Ishikawa (cell line): ENCODE measurements around the gene MEF2C.

Source experiments
- CEBPB ChIP-seq: IDR thresholded peaks from 2 replicates; pipeline ENCODE4 v1.6.1; 2012
- CREB1 ChIP-seq: IDR thresholded peaks from 2 replicates; pipeline ENCODE4 v1.6.1; 2012; ENCODE audit warnings: low read depth
- EGR1 ChIP-seq: IDR thresholded peaks from 2 replicates; pipeline ENCODE4 v1.6.1; 2012
- EP300 ChIP-seq: IDR thresholded peaks from 2 replicates; pipeline ENCODE4 v1.6.1; 2012; ENCODE audit warnings: borderline replicate concordance
- FOXM1 ChIP-seq: IDR thresholded peaks from 2 replicates; pipeline ENCODE4 v1.6.1; 2012; ENCODE audit warnings: low read depth, borderline replicate concordance
- NFIC ChIP-seq: IDR thresholded peaks from 2 replicates; pipeline ENCODE4 v1.6.1; 2012
- RAD21 ChIP-seq: IDR thresholded peaks from 2 replicates; pipeline ENCODE4 v1.6.1; 2012; ENCODE audit warnings: low read depth
- TAF1 ChIP-seq: IDR thresholded peaks from 2 replicates; pipeline ENCODE4 v1.6.1; 2012; ENCODE audit warnings: low read depth, mild to moderate bottlenecking
- TCF12 ChIP-seq: IDR thresholded peaks from 2 replicates; pipeline ENCODE4 v1.6.1; 2012; ENCODE audit warnings: low read depth
- TEAD4 ChIP-seq: IDR thresholded peaks from 2 replicates; pipeline ENCODE4 v1.6.1; 2012
- YY1 ChIP-seq: IDR thresholded peaks from 2 replicates; pipeline ENCODE4 v1.6.1; 2012; ENCODE audit warnings: low read depth
- ZBTB7A ChIP-seq: IDR thresholded peaks from 2 replicates; pipeline ENCODE4 v1.6.1; 2012; ENCODE audit warnings: low read depth
- TF ChIP-seq, protein P1 (sequence below): IDR thresholded peaks from 2 replicates; pipeline ENCODE4 v1.6.1; 2012
- TF ChIP-seq, protein P2 (sequence below): IDR thresholded peaks from 2 replicates; pipeline ENCODE4 v1.6.1; 2012; ENCODE audit warnings: low read depth, mild to moderate bottlenecking
- TF ChIP-seq, protein P3 (sequence below): IDR thresholded peaks from 2 replicates; pipeline ENCODE4 v1.6.1; 2012

The MEF2C gene

DNA sequence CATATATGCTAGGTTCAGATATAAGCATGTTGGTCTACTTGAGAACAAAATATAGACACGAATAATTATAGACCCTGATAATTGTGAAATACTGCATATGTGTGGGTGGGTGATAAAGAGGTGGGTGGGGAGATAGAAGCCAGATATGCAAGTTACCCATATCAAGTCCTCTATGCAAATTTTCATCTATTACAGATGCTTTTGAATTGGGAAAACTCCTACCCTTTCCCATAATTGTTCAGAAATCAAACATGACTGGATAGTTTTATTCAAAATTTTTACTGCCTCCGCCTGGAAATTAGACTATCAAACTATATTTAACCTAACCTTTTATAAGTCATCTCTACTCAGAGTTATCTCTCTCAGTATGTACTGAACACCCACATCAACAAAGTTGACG, 157.5 kb downstream of the MEF2C start:
- no peak for TF ChIP-seq CEBPB

DNA sequence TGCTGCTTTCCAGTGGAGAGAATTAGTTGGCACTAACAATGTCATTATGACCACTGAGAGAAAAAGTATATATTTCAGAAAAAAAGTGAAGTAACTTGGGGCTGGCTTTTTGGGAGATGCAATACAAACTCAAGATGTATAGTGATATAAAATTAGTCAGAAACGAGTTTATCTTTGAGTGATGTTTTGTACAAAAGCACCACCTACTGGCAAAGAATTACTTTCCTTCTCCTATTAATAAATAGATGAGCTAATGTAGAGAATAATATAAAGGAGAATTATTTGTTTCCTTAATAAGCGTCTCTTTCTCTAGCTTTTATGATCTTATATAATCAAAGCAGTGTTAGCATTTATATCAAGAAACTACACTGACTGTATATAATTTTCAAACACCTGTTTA, 158.8 kb downstream of the MEF2C start:
- TF ChIP-seq RAD21, result peak; percentile 49
- TF ChIP-seq, protein P1, sequence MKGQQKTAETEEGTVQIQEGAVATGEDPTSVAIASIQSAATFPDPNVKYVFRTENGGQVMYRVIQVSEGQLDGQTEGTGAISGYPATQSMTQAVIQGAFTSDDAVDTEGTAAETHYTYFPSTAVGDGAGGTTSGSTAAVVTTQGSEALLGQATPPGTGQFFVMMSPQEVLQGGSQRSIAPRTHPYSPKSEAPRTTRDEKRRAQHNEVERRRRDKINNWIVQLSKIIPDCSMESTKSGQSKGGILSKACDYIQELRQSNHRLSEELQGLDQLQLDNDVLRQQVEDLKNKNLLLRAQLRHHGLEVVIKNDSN, result no peak
- TF ChIP-seq, protein P2, sequence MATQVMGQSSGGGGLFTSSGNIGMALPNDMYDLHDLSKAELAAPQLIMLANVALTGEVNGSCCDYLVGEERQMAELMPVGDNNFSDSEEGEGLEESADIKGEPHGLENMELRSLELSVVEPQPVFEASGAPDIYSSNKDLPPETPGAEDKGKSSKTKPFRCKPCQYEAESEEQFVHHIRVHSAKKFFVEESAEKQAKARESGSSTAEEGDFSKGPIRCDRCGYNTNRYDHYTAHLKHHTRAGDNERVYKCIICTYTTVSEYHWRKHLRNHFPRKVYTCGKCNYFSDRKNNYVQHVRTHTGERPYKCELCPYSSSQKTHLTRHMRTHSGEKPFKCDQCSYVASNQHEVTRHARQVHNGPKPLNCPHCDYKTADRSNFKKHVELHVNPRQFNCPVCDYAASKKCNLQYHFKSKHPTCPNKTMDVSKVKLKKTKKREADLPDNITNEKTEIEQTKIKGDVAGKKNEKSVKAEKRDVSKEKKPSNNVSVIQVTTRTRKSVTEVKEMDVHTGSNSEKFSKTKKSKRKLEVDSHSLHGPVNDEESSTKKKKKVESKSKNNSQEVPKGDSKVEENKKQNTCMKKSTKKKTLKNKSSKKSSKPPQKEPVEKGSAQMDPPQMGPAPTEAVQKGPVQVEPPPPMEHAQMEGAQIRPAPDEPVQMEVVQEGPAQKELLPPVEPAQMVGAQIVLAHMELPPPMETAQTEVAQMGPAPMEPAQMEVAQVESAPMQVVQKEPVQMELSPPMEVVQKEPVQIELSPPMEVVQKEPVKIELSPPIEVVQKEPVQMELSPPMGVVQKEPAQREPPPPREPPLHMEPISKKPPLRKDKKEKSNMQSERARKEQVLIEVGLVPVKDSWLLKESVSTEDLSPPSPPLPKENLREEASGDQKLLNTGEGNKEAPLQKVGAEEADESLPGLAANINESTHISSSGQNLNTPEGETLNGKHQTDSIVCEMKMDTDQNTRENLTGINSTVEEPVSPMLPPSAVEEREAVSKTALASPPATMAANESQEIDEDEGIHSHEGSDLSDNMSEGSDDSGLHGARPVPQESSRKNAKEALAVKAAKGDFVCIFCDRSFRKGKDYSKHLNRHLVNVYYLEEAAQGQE, result no peak
- no peak for TF ChIP-seq TCF12
- no peak for TF ChIP-seq TEAD4

DNA sequence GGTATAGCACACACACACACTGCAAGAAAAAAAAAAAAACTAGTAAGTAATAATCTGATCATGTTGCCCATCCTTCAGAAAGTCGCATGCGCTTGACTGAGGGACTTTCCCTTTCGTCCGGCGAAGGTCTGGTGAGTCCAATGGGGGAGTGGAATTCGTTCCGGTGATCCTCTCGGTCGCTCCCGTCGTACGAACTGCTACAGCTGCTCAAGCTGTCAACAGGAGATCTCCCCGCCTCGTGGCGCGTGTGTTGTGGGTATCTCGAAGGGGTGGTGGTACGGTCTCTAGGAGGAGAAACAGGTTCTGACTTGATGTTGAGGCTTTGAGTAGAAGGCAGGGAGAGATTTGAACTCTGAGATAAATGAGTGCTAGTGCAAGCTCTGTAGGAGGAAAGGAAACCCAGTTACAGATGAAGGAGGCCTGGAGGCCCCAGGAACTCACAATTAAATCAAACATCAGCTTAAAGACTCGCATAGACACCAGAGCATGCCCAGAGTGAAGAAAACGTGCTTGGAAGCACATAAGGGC, 160.4 kb downstream of the MEF2C start:
- TF ChIP-seq EP300, result no peak
- no peak for TF ChIP-seq CREB1
- TF ChIP-seq, protein P3, sequence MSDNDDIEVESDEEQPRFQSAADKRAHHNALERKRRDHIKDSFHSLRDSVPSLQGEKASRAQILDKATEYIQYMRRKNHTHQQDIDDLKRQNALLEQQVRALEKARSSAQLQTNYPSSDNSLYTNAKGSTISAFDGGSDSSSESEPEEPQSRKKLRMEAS, result no peak
- no peak for TF ChIP-seq TEAD4
- no peak for TF ChIP-seq TAF1

DNA sequence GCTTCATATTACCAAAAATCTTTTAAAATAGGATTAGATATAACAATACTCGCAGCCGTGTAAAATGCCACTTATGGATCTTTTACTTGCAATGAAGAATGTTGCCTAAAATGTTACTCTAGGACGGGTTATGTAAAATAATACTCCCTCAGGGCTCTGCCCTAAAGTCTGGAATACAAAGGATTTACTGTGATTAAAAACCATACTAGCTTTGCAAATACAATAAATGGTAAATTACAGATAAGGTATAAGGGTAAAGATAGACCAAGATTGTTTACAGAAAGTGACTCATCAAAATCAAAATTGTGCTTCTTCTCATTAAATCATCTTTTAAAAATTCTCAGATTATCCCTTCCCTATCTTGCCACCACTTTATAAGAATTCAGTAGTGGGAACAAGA, 163.6 kb downstream of the MEF2C start:
- TF ChIP-seq NFIC, result no peak
- TF ChIP-seq, protein P2, result no peak
- no peak for TF ChIP-seq ZBTB7A

DNA sequence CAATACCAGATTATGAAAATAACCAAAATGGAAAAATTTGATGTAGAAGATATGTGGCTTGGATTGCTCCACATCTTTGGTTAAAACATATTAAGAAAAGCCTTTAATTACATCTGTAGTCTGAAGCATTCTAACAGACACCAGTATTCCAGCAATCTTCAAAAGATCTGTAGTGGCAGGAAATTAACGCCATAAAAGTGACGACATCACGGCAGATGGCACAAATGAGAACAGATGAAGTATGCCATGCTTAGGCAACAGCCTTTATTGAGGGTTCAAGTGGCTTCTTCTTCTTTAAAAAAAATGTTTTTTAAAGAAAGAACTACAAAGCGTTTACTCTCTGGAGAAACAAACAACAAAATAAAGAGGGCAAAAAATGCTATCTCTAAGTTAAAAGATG, 164.2 kb downstream of the MEF2C start:
- no peak for TF ChIP-seq CREB1
- no peak for TF ChIP-seq TEAD4
- TF ChIP-seq EP300, result no peak
- TF ChIP-seq ZBTB7A, result no peak
- TF ChIP-seq FOXM1, result no peak
- TF ChIP-seq, protein P1, result no peak

DNA sequence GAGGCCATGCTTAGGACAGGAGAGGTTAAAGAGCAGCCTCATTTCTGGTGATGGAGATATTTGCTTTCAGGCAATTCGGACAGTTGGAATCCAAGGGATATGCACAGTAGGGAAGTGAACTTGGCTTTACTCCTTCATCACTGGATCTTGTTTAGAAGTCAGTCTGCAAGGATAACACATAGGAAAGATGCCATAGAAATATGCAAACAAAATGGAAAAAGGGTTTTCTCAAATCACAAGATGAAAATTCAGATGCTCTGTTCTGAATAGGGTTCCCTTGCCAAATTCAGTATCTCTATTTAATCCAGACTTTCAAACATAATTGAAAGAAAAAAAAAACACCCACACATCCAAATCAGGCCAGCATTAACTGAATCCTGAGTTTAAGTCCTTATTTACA, 166.9 kb downstream of the MEF2C start:
- TF ChIP-seq TAF1 (no peak), ZBTB7A (no peak), RAD21 (no peak), FOXM1 (no peak), CREB1 (no peak), EGR1 (no peak), YY1 (no peak), EP300 (no peak), TEAD4 (no peak), CEBPB (no peak), NFIC (no peak), TCF12 (no peak)
- TF ChIP-seq, protein P2, result no peak
- TF ChIP-seq, protein P1, result no peak
- TF ChIP-seq, protein P3, result no peak
